ENCODE results near the gene MGAT3.

DNA sequence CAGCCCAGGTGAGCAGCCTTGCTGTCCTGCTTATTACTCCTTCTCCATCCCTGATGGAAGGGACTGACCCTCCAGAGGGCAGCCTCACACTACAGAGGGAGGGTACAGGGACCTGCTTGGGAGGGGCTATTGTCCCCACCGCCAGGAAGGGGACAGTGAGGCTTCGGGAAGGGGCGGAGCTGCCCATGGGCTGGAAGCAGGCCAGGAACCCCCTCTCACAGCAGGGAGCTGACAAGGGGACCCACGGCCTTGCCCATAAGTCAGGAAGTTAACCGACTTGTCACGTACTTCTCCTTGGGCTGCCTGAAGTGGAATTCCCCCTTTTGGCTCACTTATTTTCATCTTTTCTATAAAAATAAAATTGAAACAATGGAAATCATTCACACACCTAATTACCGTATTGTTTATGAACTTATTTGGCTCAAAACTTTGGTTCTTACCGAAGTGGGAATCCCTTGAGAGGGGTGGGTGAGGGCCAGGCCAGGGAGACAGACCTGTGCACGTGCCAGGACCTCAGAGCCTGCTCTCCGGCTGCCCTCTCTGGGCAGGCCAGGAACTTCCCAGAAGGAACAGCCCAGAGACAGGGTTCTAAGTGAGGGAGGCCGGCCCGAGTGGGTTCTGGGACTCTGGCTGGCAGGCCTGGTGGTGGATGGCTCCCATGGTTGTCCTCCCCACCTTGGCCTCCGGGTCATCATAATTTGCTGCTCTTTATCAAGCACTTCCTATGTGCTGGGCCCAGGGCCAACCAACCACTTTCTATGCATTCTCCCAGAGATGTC, 5.8 kb downstream of the MGAT3 start:
- TF ChIP-seq, protein P1, sequence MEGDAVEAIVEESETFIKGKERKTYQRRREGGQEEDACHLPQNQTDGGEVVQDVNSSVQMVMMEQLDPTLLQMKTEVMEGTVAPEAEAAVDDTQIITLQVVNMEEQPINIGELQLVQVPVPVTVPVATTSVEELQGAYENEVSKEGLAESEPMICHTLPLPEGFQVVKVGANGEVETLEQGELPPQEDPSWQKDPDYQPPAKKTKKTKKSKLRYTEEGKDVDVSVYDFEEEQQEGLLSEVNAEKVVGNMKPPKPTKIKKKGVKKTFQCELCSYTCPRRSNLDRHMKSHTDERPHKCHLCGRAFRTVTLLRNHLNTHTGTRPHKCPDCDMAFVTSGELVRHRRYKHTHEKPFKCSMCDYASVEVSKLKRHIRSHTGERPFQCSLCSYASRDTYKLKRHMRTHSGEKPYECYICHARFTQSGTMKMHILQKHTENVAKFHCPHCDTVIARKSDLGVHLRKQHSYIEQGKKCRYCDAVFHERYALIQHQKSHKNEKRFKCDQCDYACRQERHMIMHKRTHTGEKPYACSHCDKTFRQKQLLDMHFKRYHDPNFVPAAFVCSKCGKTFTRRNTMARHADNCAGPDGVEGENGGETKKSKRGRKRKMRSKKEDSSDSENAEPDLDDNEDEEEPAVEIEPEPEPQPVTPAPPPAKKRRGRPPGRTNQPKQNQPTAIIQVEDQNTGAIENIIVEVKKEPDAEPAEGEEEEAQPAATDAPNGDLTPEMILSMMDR (IDR thresholded peaks at IDR 0.05; ENCODE audit: insufficient read depth, low read length, poor library complexity, severe bottlenecking), result no peak
- TF ChIP-seq EZH2phosphoT487 (conservative IDR thresholded peaks at IDR 0.05; ENCODE audit: low read length), result no peak

Measured in SU-DHL-6 (cell line).